ENCODE measurements around the gene PCNX2.

Gene PCNX2

DNA sequence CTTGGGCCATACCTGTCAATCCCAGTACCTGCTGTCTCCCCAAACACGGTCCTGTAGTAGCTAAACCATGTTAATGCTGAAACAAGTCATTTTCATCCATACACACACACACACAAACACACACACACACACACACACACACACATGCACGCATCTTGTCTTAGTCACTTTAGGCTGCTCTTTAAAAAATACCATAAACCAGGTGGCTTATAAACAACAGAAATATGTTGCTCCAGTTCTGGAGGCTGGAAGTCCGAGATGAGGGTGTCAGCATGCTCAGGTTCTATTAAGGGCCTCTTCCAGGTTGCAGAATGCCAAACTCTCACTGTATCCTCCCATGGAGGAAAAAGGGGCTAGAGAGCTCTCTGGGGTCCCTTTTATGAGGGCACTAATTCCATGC, 215.2 kb downstream of the PCNX2 start:
- no peak overlapping the region for H3K27ac ChIP-seq (ENCODE audit: extremely low read depth, low read depth, low read length)
- peaks cover 0 to 17% of the 10 kb centered on the region in 2 experiments; a peak in 1 of 3 replicates for H3K36me3 ChIP-seq (ENCODE audit: control insufficient read depth in 2 of 2, insufficient read depth in 1 of 2, low read length in 2 of 2)
- H3K9me3 ChIP-seq (ENCODE audit: control insufficient read depth, insufficient read depth, low read depth, low read length), result no peaks in the 10 kb centered on the region
- H3K4me3 ChIP-seq (ENCODE audit: low read depth, low read length), result no peak overlapping the region
- TF ChIP-seq ZSCAN4 (tag by site-specific recombination; IDR thresholded peaks at IDR 0.05), result peak; percentile 48; the same call in 1 of the 2 replicates
- TF ChIP-seq PRDM10 (tag by site-specific recombination; IDR thresholded peaks at IDR 0.05), result no peak
- ChIA-PET CTCF (no interaction called here), POLR2A (no interaction called here)
- H3K4me1 ChIP-seq (ENCODE audit: control insufficient read depth, insufficient read depth, low read length), result no peaks in the 10 kb centered on the region

DNA sequence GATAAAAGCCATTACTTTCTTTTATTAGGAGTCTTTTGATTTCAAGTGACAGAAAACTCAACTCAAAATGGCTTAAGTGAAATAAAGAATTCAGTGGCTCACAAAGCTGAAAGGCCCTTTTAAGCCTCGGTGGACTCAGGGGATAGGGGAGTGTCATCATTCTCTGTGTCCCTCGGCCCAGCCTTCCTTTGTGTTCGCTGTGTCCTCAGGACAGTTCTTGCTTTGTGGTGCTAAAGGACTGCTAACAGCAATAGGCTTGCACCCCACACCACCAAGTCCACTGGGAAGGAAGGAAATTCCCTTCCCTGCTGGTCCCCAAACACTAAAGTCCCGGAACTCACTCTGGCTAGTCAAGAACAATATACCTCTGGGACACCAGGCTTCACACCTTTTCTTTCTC, 216.0 kb downstream of the PCNX2 start:
- H3K27ac ChIP-seq (ENCODE audit: extremely low read depth, low read depth, low read length), result no peak overlapping the region
- ChIA-PET CTCF (no interaction called here), POLR2A (interaction anchor here (0.7 kb wide), 1 partner anchor 68 kb away, joined by 4 read pairs; no protein-coding TSS in a partner anchor)
- no peak overlapping the region for H3K4me3 ChIP-seq (ENCODE audit: low read depth, low read length)
- H3K36me3 ChIP-seq (ENCODE audit: control insufficient read depth in 2 of 2, insufficient read depth in 1 of 2, low read length in 2 of 2), result peaks cover 0 to 17% of the 10 kb centered on the region in 2 experiments; a peak in 1 of 3 replicates
- no peaks in the 10 kb centered on the region for H3K4me1 ChIP-seq (ENCODE audit: control insufficient read depth, insufficient read depth, low read length)
- H3K9me3 ChIP-seq (ENCODE audit: control insufficient read depth, insufficient read depth, low read depth, low read length), result no peaks in the 10 kb centered on the region
- TF ChIP-seq ZNF324 (tag by site-specific recombination; IDR thresholded peaks at IDR 0.05) (no peak), ZNF692 (tag by site-specific recombination; IDR thresholded peaks at IDR 0.05) (no peak)

DNA sequence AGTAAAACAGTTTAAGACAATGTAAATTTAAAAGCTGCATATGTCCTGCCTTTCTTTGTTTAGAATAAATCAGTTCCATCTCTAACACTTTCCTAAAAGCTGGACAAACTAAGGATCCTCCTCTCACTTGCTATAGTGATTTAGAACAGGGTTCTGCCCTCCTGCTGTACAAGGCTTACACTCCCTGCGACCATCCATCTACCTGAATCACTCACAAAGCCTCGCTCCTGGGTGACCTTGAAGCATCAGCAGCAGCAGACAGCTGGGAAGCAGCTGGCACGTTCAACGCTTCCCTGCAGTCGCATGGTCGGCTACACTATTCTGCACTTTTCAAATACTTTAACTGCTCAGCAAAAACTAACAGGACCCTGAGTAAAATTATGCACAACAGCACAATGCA, 217.1 kb downstream of the PCNX2 start:
- no peak overlapping the region for H3K4me3 ChIP-seq (ENCODE audit: low read depth, low read length)
- no peak overlapping the region for H3K27ac ChIP-seq (ENCODE audit: extremely low read depth, low read depth, low read length)
- peaks cover 0 to 16% of the 10 kb centered on the region in 2 experiments; a peak in 2 of 3 replicates for H3K36me3 ChIP-seq (ENCODE audit: control insufficient read depth in 2 of 2, insufficient read depth in 1 of 2, low read length in 2 of 2)
- H3K4me1 ChIP-seq (ENCODE audit: control insufficient read depth, insufficient read depth, low read length), result no peaks in the 10 kb centered on the region
- TF ChIP-seq ZNF26 (tag by site-specific recombination; IDR thresholded peaks at IDR 0.05) (no peak), ZNF843 (tag by site-specific recombination; IDR thresholded peaks at IDR 0.05) (no peak), ZNF677 (tag by site-specific recombination; IDR thresholded peaks at IDR 0.05) (no peak), ZNF658 (tag by site-specific recombination; IDR thresholded peaks at IDR 0.05) (no peak), ZNF645 (tag by site-specific recombination; IDR thresholded peaks at IDR 0.05) (no peak), SETDB1 (IDR thresholded peaks at IDR 0.05; ENCODE audit: insufficient read length, low read length) (no peak), ZNF791 (tag by site-specific recombination; IDR thresholded peaks at IDR 0.05) (no peak), WT1 (tag by site-specific recombination; IDR thresholded peaks at IDR 0.05) (no peak), ZNF624 (tag by site-specific recombination; IDR thresholded peaks at IDR 0.05) (no peak), ZNF112 (tag by site-specific recombination; IDR thresholded peaks at IDR 0.05) (no peak)
- TF ChIP-seq, protein P1, sequence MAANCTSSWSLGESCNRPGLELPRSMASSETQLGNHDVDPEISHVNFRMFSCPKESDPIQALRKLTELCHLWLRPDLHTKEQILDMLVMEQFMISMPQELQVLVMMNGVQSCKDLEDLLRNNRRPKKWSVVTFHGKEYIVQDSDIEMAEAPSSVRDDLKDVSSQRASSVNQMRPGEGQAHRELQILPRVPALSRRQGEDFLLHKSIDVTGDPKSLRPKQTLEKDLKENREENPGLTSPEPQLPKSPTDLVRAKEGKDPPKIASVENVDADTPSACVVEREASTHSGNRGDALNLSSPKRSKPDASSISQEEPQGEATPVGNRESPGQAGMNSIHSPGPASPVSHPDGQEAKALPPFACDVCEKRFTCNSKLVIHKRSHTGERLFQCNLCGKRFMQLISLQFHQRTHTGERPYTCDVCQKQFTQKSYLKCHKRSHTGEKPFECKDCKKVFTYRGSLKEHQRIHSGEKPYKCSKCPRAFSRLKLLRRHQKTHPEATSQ (tag by site-specific recombination; IDR thresholded peaks at IDR 0.05), result no peak
- CTCF ChIA-PET, result interaction anchor here (0.6 kb wide), 2 partner anchors 48 to 272 kb away, joined by 3 to 4 read pairs; no protein-coding TSS in a partner anchor
- POLR2A ChIA-PET, result no interaction called here
- no peaks in the 10 kb centered on the region for H3K9me3 ChIP-seq (ENCODE audit: control insufficient read depth, insufficient read depth, low read depth, low read length)
